Rectal smooth muscle tissue (tissue), 1 donor: ENCODE results near the gene MFAP3.

Experiments
- H3K27ac ChIP-seq: one replicate; pipeline ENCODE4 v1.7.0; 2013; ENCODE audit warnings: low read depth, low read length, inconsistent platforms
- H3K27me3 ChIP-seq: one replicate; pipeline ENCODE4 v1.7.0; 2013; ENCODE audit warnings: low read length; ENCODE audit not compliant: control insufficient read depth, insufficient read depth
- H3K36me3 ChIP-seq: one replicate; pipeline ENCODE4 v1.7.0; 2013; ENCODE audit warnings: low read length; ENCODE audit not compliant: control insufficient read depth, insufficient read depth
- H3K4me1 ChIP-seq: one replicate; pipeline ENCODE4 v1.7.0; 2013; ENCODE audit warnings: low read length; ENCODE audit not compliant: control insufficient read depth, insufficient read depth
- H3K4me3 ChIP-seq: one replicate; pipeline ENCODE4 v1.7.0; 2013; ENCODE audit warnings: low read length
- H3K9ac ChIP-seq: one replicate; pipeline ENCODE4 v1.7.0; 2013; ENCODE audit warnings: low read length

The MFAP3 gene

GRCh38 chr5:154025951-154026350 is 12.8 kb upstream of the MFAP3 start:
- no peak overlapping the region for H3K4me3 ChIP-seq
- H3K27me3 ChIP-seq = no peaks in the 10 kb centered on the region
- H3K4me1 ChIP-seq = no peaks in the 10 kb centered on the region
- H3K36me3 ChIP-seq = peaks cover 8% of the 10 kb centered on the region
- H3K9ac ChIP-seq = no peak overlapping the region
- H3K27ac ChIP-seq = no peak overlapping the region

DNA sequence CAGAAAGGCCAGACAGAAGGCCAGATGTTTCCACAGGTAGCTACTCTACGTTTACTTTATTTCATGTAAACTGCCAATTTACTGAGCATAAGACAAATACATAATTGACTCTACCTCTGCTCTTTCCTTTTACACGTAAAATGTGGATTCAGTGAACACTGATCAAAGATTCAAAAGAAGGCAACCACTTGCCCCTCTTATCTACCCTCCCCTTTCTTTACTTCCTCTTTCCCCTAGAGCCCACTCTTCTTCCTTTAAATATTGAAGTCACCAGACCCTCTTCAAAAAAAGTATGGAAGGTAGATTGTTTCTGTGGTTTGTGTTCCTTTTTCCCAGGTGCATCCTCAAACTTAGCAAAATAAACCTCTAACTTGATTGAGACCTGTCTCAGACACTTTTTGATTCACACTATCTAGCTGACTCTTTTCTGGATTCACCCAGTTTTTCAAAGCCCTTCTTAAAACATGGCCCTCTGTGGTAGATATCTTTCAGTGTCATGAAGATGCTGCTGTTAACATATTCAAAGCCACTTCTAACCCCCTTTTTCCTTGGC is 6.8 kb upstream of the MFAP3 start:
- no peak overlapping the region for H3K9ac ChIP-seq
- H3K27me3 ChIP-seq = no peaks in the 10 kb centered on the region
- no peaks in the 10 kb centered on the region for H3K36me3 ChIP-seq
- no peak overlapping the region for H3K27ac ChIP-seq
- no peaks in the 10 kb centered on the region for H3K4me1 ChIP-seq
- no peak overlapping the region for H3K4me3 ChIP-seq

DNA sequence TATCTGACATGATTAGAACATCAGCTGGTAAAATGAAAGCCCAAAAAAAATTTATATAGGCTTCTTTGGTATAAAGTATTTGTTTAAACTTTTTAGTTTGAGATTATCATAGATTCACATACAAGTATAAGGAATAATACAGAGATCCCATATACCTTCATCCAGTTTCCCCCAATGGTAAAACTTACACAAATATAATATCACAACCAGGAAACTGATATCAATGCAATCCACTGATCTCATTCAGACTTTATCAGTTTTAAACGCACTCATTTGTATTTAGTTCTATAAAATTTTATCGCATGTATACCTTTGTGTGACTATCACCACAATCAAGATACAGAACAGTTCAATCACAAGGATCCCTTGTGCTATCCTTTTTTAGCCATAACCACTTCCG is 3.8 kb upstream of the MFAP3 start:
- Histone ChIP-seq H3K9ac (no peak overlapping the region), H3K4me1 (peaks cover 5% of the 10 kb centered on the region), H3K27me3 (no peaks in the 10 kb centered on the region), H3K36me3 (no peaks in the 10 kb centered on the region), H3K4me3 (no peak overlapping the region), H3K27ac (no peak overlapping the region)

- Histone ChIP-seq H3K4me3 (peak overlapping the region; percentile 77), H3K27me3 (no peaks in the 10 kb centered on the region), H3K27ac (peak overlapping the region; percentile 86), H3K9ac (peak overlapping the region; percentile 77), H3K36me3 (no peaks in the 10 kb centered on the region), H3K4me1 (peaks cover 5% of the 10 kb centered on the region)
These were observed 483 bp upstream of the MFAP3 start for GRCh38 chr5:154038261-154038706.

GRCh38 chr5:154039458-154039829 is 677 bp downstream of the MFAP3 start:
- peak overlapping the region; percentile 36 for H3K9ac ChIP-seq
- no peaks in the 10 kb centered on the region for H3K27me3 ChIP-seq
- H3K27ac ChIP-seq = no peak overlapping the region
- peaks cover 5% of the 10 kb centered on the region for H3K4me1 ChIP-seq
- no peaks in the 10 kb centered on the region for H3K36me3 ChIP-seq
- H3K4me3 ChIP-seq = peak overlapping the region; percentile 77

DNA sequence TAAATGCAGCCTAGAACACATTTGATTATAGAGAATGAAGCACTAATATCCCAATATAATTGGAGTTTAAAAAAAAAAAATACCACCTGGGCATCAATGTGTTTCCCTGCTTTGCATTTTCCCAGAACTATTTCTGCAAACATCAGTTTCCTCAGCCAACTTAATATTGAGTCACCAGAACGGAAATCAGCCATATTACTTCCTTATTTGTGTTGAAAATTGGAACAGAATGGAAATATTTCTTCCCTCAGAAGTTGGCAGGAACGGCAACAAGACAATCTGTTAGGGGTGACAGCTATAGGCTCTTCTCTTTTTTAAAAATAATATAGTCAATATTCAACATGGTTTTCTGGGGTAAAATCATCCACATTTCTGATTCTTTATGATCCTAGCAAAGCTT is 4.0 kb downstream of the MFAP3 start:
- Histone ChIP-seq H3K9ac (no peak overlapping the region), H3K27ac (no peak overlapping the region)

DNA sequence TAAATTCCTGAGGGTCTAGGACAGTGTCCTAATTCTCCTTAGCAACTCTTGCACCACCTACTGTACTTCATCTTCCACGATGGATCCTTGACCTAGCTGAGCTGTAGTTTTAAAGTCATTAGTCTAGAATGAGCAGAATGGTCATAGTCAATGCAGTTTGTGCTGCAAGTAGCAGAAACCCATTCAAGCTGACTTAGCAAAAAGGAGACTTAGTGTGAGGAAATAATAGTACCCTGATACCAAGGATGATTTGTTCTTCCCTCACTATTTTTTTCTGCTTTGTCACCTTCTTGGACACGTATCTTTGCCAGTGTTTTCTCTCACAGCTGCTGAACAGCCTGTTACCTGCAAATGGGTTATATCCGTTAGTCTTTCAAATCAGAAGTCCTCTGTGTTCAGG is 5.3 kb downstream of the MFAP3 start:
- Histone ChIP-seq H3K9ac (no peak overlapping the region), H3K36me3 (no peaks in the 10 kb centered on the region), H3K27ac (no peak overlapping the region), H3K4me1 (peaks cover 8% of the 10 kb centered on the region), H3K27me3 (no peaks in the 10 kb centered on the region), H3K4me3 (no peak overlapping the region)

More for the DNA sequence above, 4.0 kb downstream of the MFAP3 start:
- peaks cover 5% of the 10 kb centered on the region for H3K4me1 ChIP-seq
- no peaks in the 10 kb centered on the region for H3K27me3 ChIP-seq
- H3K4me3 ChIP-seq = no peak overlapping the region
- no peaks in the 10 kb centered on the region for H3K36me3 ChIP-seq

- no peaks in the 10 kb centered on the region for H3K36me3 ChIP-seq
- H3K4me1 ChIP-seq = peaks cover 4% of the 10 kb centered on the region
- H3K4me3 ChIP-seq = no peak overlapping the region
- no peak overlapping the region for H3K27ac ChIP-seq
- no peaks in the 10 kb centered on the region for H3K27me3 ChIP-seq
- no peak overlapping the region for H3K9ac ChIP-seq
These were observed 5.8 kb downstream of the MFAP3 start for GRCh38 chr5:154044581-154044980.

GRCh38 chr5:154046486-154046885 is 7.7 kb downstream of the MFAP3 start:
- H3K4me3 ChIP-seq = no peak overlapping the region
- no peak overlapping the region for H3K27ac ChIP-seq
- peaks cover 2% of the 10 kb centered on the region for H3K4me1 ChIP-seq
- no peaks in the 10 kb centered on the region for H3K27me3 ChIP-seq
- H3K36me3 ChIP-seq = no peaks in the 10 kb centered on the region
- no peak overlapping the region for H3K9ac ChIP-seq

DNA sequence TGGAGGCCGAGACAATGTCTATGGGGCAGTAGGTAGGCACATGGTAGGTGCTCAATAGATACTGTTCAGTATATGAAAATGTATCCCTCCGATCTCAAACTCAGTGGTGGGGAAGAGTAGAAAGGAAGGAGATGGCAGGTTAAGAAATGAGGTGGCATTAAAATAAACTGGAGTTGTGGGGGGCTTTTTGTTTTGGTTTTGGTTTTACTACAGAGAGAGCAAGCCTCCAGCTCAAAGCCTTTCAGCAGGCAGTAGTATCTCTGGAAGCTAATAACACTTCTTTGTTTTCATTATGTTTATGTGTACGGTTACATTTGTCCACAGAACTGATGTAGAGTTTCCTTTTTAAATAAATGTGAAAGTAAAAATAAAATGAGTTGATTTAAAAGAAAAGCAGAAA is 8.6 kb downstream of the MFAP3 start:
- H3K4me1 ChIP-seq = peaks cover 2% of the 10 kb centered on the region
- no peaks in the 10 kb centered on the region for H3K36me3 ChIP-seq
- H3K27me3 ChIP-seq = no peaks in the 10 kb centered on the region
- H3K4me3 ChIP-seq = no peak overlapping the region
- H3K9ac ChIP-seq = no peak overlapping the region
- no peak overlapping the region for H3K27ac ChIP-seq

DNA sequence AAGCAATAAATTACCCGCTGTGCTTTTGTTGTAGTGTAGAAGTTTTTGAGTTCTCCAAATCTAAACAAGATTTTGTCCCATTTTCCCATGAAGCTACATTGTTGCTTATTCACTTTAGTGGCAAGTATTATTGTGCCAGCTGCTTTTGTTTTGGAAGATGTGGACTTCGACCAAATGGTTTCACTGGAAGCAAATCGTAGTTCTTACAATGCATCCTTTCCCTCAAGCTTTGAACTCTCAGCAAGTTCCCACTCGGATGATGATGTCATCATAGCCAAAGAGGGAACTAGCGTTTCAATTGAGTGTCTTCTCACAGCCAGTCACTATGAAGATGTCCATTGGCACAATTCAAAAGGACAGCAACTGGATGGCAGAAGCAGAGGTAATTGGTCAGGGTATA is 10.9 kb downstream of the MFAP3 start:
- Histone ChIP-seq H3K4me3 (no peak overlapping the region), H3K36me3 (no peaks in the 10 kb centered on the region), H3K27ac (no peak overlapping the region), H3K27me3 (no peaks in the 10 kb centered on the region), H3K9ac (no peak overlapping the region), H3K4me1 (peaks cover 2% of the 10 kb centered on the region)

- Histone ChIP-seq H3K27me3 (no peaks in the 10 kb centered on the region), H3K4me1 (peaks cover 2% of the 10 kb centered on the region), H3K4me3 (no peak overlapping the region), H3K9ac (no peak overlapping the region), H3K27ac (no peak overlapping the region), H3K36me3 (no peaks in the 10 kb centered on the region)
These were observed 14.7 kb downstream of the MFAP3 start for GRCh38 chr5:154053468-154053867.

GRCh38 chr5:154055201-154055600 is 16.4 kb downstream of the MFAP3 start:
- H3K27me3 ChIP-seq = no peaks in the 10 kb centered on the region
- no peak overlapping the region for H3K9ac ChIP-seq
- H3K27ac ChIP-seq = no peak overlapping the region
- no peaks in the 10 kb centered on the region for H3K36me3 ChIP-seq
- no peaks in the 10 kb centered on the region for H3K4me1 ChIP-seq
- H3K4me3 ChIP-seq = no peak overlapping the region
